ENCODE data around the gene PTPRD.
"Not testable (repeated sequence)": the region's sequence is repeated elsewhere in the genome, so short reads cannot be mapped to it uniquely, and the experiment has no call there.

PTPRD gene

DNA sequence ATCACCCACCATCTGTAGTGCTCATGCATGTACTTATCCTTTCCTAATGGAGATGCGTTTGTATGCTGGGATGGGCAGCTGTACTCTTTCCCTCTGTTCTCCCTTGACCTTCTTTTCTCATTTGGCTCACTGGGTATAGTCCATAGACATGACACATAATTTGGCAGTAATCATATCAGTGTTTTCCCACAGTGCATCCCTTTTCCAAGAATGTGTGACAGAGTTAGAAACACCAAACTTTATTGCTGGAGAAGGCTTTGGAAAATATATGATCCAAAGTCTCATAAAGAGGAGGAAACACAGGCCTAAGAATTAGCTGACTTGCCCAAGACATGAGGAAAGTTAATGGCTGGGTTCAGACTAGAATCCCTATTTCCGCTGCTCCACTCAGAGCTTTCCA is 1579.8 kb downstream of the PTPRD start:
- DNase-seq (ENCODE audit: low read depth, low spot score): no peak

DNA sequence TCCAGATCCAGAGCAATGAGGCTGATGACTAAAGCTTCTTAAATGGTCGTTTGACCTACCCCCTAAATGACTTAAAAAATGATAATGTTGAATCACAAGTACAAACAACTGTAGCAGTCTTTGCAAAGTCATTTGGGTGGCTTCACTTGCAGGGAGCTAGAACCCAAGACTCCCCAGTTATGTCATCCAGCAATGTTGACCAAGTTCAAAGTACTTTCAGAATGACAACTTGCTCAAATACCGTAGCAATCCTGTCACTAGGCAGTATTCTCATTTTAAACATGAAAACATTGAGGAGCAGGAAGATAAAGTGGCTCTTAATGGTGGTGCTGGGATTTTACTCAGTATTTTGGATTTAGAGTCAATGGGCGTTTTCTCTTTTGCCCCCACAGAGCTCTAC is 1596.2 kb downstream of the PTPRD start:
- DNase-seq (ENCODE audit: low read depth, low spot score): no peak

DNA sequence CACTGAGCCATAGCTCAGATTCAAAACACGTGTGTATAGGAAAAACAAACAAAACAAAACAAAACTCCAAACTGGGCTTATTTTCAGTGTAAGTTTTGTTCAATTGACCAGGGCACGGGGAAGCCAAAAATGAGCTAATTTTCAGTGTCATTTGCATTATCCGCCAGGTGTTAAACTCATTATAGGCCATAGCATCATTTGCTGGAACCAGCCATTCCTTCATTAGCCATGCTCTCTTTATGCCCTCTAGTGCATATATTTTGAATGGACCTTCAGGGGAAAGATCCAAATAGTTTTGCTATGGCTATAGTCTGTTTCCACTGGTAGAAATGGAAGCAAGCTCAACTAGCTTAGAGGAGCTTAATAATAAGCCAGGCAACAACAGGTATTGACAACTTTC is 1608.0 kb downstream of the PTPRD start:
- no peak for DNase-seq (ENCODE audit: low read depth, low spot score)

DNA sequence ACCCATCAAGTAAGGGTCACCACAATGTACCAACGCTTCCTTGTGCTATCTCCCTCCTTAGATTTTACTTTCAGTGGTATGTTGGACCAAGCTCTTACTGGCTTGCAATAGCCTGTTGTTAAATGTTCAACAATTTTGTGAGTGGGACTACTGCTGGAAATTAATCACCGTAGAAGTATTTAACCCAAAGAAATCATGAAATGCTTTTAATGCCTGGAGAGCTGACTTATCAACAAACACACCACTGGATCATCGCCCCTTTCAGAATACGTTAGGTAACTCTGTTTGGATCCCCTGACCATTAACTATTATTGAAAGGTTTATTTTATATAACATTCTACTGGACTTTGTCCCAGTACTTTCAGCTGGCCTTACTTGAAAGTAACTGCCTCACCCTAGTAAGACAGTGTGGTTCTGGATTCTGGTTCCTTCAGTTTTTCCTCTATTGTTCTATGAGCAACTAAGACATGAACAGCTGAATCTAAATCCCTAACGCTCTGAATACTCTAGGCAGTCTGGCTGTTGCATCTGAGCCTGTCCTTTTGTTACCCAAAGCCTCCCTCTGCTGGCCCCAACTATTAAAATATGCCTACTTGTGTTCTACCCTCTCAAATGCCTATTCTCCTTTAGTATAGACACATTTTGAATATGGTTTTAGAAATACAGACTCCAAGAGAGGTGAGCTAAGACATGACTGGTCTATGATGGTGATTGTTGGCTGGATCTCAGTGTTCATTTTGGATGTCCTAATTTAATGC is 1609.8 kb downstream of the PTPRD start:
- no peak for DNase-seq (ENCODE audit: low read depth, low spot score)

DNA sequence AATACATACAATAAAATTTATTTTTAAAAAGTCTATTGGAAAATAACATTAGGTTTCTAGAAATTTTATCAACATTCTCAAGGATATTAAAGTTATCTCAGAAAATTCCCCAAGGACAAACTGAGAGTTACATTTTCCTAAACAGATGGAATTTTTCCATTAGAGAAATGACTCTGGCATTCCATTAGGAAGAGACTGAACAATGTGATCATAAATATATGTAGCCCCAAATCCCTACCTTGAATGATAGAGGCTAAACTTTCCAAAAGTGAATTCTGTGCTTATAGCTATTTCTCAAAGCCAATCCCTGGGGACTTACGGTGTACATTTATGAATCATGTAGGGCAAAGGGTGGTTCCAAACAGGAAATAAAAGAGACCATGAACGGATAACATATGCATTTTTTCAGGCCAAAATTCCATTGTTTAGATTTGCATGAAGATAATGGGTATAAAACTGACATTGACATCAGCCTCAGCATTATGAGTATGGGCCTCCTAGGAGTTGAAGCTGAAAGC is 1632.2 kb downstream of the PTPRD start:
- DNase-seq (ENCODE audit: low read depth, low spot score): no peak

DNA sequence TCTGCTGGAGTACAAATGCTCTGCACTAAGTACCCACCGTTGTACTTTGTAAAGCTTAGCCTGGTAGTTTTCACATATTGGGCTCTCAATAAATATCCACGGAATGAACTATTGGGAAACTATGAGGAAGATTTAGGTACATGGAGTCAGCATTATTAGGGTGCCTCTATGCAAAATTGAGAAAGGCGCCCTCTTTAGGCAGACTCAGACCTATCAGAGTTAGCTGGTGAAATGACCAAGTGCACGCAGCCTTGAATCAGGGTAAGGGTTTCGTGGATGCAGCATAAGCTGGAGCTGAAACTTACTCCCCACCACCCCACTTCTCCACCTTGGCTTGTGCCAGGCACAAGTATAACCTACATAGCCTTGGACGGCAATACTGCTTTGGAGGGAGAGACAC is 1634.5 kb downstream of the PTPRD start:
- DNase-seq (ENCODE audit: low read depth, low spot score): no peak

DNA sequence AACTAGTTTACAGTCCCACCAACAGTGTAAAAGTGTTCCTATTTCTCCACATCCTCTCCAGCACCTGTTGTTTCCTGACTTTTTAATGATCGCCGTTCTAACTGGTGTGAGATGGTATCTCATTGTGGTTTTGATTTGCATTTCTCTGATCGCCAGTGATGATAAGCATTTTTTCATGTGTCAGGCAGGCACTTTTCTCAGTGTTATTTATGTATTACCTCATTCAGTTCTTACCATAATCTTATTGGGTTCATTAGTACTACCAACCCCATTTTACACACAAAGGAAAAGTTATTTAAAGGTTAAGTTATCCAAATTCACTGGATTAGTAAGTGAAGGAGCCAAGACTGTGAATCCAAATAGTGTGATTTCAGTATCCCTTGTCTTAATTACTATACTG is 1644.5 kb downstream of the PTPRD start:
- not testable (repeated sequence) for DNase-seq (ENCODE audit: low read depth, low spot score)

DNA sequence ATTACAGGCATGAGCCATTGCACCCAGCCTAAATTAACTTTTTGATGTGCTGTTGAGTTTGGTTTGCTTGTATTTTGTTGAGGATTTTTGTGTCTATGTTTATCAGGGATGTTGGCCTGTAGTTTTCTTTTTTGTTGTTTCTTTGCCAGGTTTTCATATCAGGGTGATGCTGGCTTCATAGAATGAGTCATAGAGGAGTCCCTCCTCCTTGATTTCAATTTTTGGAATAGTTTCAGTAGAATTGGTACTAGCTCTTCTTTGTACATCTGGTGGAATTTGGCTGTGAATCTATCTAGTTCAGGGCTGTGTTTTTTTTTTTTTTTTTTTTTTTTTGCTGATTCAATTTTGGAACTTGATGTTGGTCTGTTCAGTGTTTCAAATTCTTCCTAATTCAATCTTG is 1648.9 kb downstream of the PTPRD start:
- no peak for DNase-seq (ENCODE audit: low read depth, low spot score)

DNA sequence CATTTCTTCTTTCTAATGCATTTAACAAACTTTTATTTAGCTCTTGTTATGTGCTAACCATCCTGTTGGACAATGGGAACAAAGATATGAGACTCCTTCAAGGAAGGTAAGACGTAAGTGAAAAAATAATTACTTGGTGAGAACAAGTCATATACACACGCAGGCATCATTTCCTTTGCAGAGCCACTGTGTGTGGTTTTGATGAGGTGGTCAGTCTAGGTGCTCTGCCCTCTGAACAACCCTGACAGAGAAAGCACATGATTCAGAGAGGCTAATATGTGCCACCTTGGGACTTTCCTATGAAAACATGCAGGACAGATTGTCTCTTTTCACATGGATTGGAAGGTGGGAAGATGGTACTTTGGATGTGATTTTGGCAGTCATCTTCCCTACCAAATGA is 1650.7 kb downstream of the PTPRD start:
- DNase-seq (ENCODE audit: low read depth, low spot score): no peak

DNA sequence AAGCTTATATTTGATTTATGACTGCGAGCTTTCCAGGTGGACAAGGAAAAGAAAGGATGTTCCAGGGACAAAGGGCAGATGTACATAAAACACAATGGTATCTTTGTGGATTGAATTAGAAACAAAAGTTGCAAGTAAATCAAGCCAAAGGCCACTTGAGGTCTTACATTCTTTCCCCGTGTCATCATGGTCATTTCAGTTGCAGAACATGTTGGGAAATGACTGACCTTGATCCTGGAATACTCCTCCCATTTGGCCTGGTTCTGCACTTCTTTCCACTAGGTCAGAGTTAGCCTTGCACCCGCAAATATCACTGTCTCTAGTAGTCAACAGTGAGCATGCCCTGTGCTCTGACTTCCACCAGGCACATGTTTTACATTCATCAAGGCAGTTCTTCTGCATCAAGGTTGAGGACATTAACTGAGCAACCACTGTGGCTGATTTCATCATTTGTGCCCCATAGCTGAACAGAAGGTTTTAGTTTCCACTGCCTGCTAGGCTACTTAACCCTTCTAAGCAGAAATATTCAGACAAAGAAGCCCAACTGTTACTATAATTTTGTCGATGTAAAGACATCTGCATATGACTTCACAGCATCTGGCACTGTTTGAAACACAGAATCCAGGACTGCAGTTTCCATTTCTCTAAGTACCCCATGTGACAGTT is 1651.5 kb downstream of the PTPRD start:
- DNase-seq (ENCODE audit: low read depth, low spot score): no peak

DNA sequence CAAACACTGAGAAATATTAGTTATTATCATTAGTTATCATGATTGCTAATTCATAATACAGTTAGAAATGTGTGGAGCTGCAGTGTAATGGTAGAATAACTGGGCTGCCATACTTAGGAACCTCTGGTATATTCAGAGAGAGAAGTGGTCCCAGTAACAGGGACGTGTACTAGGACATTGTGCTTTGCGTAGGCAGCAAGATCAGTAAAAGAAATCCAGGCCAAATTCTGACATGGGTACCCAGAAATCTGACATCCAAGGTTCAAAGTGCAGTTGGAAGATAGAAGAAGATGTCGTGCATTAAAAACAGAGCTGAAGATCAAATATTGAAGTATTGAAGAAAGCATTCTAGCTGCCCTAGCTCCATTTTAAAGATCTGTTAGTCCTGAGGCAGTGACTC is 1652.5 kb downstream of the PTPRD start:
- DNase-seq (ENCODE audit: low read depth, low spot score): no peak

DNA sequence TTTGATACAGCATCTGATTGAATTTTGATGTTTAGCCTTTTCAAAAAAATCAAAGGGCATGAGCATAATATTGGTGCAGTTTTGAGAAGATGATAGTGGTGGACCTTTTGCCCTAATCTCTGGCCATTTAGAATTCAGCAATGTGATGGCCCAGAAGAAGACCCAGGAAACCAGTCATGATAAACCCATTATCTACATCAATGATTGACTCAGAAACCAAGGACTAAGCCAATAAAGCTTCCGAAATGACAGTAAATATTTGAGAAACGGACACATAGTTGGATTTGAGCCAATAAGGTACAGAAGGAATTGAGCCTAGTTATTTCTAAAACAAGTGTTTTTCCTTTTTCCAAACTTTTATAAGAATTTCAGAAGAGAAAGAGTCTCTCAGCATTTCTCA is 1654.4 kb downstream of the PTPRD start:
- no peak for DNase-seq (ENCODE audit: low read depth, low spot score)

DNA sequence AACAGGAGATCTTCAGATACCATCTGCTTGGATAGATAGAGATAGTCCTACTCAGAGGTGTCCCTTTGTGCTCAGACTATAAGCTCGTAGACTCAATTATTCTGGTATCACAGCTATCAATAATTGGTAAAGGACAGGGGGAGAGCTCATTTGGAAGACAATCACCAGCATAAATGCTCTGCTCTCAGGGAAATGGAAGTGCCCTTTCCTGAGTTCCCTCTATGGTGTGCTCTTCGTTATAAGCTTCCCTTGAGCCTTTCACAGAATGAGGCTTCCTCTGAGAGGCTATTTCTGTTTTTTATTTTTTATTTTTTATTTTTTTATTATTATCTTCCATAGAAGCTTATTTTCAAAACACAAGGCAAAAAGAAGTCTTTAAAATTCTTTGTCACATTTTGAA is 1657.5 kb downstream of the PTPRD start:
- no peak for DNase-seq (ENCODE audit: low read depth, low spot score)

DNA sequence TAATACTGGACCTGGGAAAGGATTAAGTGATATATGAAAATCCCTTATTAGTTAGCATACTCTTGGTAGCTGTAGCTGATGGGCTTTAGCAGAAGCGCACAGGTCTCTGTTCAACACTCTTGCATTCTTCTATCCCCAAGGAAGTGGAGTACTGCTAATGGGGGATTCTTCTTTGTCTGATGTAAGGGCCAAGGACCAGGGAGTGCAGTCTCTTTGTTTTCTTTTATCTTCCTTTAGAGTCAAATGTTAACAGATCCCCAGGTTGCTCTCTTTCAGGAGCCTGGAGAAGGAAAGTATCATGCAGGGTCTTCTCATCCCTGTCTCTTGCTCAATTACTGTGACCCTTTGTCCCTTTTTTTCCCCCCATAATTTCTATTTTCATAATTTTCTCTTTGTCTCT is 1666.3 kb downstream of the PTPRD start:
- DNase-seq (ENCODE audit: low read depth, low spot score): no peak

DNA sequence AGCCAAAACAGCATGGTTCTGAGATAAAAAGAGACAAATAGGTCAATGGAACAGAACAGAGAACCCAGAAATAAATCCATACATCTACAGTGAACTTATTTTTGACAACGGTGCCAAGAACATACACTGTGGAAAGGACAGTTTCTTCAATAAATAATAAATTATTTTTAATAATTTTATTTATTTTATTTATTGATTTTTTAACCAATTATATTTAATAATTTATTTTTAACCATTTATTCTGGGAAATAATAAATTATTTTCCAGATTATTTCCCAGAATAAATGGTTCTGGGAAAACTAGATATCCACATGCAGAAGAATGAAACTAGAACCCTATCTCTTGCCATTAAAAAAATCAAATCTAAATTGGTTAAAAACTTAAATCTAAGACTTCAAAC is 1669.4 kb downstream of the PTPRD start:
- DNase-seq (ENCODE audit: low read depth, low spot score): no peak

DNA sequence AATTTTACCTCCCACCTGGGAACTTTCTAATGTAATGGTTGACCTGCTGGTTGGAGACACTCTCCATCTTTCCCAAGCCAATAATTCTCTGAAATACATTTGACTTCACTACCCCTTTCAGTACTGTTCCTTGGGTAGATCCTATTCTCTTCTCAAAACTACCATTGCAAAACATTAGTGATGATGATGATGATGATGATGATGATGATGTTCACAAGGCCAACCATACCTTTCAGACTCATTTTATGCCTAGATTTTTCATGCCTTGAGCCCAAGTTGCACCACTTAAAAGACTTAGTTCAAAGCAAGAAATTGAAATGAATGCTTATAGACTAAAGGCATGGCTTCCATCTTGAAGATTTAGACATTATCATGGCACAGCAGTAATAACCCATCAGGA is 1672.2 kb downstream of the PTPRD start:
- no peak for DNase-seq (ENCODE audit: low read depth, low spot score)

DNA sequence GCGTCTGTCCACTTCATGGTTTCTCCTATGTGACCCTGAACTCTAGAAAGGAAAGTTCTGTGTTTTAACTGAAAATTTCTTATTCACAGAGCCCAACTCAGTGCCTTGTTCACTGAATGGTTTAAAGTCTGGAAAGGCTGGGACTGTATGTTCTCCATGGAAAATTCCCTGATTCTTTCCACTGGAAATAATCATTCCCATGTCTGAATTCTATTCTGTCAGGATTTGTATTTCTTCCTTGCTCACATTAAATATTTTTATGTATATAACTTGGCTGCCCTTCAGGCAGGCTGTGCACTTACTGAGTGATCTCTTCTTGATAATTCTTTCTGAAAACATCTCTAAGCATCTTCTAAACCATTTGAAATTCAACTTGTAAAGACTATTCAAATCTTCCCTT is 1686.3 kb downstream of the PTPRD start:
- DNase-seq (ENCODE audit: low read depth, low spot score): no peak

DNA sequence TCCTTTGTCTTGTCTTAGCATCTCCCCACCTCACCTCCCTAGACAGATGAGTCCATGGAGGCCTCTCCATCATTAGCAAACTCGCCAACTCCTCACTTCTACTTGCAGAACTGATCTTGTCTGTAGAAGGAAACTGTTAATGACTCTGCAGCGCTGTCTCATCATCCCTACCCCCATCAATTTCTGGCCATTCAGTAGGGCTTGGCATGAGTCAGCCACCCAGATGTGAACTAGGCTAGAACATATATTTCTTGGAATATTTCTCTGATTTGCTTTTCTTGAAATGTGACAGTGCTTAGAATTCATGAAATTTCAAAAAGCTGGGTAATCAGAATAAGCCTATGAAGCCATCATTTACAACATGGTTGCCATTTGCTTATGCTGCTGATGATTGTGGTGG is 1688.2 kb downstream of the PTPRD start:
- no peak for DNase-seq (ENCODE audit: low read depth, low spot score)

DNA sequence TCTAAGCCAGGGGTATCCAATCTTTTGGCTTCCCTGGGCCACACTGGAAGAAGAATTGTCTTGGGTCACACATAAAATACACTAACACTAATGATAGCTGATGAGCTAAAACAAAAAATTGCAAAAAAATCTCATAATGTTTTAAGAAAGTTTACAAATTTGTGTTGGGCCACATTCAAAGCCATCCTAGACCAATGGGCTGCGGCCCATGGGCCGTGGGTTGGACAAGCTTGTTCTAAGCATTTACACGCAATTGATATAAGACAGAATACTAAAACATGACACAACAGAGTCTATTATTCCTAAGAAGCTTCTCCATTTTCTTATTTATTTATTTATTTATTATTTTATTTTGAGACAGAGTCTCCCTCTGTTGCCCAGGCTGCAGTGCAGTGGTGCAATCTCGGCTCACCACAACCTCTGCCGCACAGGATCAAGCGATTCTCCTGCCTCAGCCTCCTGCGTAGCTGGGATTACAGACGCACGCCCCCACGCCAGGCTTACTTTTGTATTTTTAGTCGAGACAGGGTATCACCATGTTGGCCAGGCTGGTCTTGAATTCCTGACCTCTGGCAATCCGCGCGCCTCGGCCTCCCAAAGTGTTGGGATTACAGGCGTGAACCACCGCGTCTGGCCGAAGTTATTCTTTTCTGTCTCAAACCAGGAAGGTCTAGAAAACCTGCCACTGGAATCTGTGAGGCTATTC is 1692.2 kb downstream of the PTPRD start:
- not testable (repeated sequence) for DNase-seq (ENCODE audit: low read depth, low spot score)

DNA sequence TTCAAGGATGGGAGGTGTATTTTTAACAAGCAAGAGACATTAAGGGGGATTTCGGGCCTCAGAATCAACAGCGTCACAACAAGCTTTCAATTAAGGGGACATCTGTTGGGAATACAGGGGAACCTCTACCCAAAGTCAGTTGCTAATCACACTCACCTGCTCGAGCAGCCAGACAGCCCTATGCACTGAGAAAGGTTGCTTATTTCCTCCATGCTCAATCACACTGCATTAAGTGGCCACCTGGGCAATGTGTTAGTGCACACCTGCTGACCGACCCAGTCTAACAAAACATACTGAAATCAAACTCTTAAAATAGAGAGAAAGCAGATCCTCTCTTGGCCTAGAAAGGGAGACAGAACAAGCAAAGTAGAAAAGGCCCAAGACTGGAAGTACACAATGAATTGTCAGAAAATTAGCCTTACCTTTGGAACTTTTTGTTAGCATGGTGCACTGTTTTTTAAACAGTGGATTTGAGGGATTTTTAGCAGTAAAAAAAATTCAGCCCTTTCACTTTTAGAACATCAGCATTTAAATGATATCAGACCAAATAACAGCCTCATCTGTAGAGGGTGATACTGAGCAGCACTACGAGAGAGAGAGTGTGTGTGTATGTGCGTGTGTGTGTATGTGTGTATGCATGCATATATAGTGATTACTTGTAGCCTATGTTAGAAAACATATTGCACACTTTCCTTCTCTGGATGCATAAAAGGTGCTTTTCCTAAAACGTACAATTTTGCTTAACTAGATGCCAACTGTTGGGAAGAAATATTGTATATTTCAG is 1694.7 kb downstream of the PTPRD start:
- no peak for DNase-seq (ENCODE audit: low read depth, low spot score)

DNA sequence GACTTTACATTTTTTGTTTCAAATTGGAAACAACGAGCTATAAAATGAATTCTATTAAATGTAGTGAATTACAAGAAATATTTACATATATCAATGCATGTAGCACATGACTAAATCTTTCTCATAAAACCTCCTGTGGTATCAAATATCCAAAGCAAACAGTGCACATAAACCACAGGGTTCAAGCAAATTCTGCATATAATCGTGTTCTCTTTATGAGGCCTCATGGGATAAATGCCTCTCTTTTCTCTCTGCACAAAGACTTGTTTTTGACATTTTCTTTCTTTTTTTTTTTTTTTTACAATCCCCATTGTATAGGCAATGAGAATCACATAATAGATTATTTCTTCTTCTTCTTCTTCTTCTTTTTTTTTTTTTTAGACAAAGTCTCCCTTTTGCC is 1696.0 kb downstream of the PTPRD start:
- no peak for DNase-seq (ENCODE audit: low read depth, low spot score)

DNA sequence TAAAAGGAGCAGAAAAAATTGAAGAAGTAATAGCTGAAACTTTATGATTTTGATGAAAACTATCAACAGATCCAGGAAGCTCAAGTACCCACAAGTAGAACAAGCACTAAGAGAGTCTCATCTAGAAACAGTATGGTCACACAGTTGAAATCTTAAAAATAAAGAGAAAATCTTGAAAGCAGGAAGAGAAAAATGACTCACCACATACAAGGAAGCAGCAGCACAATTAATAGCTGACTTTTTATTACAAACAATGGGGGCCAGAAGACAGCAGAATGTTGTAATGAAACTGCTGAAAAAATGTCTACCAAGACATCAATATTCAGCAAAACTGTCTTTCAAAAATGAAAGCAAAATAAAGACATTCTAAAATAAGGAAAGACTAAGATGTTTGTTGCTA is 1704.9 kb downstream of the PTPRD start:
- no peak for DNase-seq (ENCODE audit: low read depth, low spot score)
